Measurements from ENCODE around the gene RND2. TPM values are rescaled to one million over a fixed set of nuclear protein-coding genes. Genes with fewer than 3 reads are reported as not detected.

Gene RND2
- total and polyA plus RNA-seq, 9 of the 15 experiments (the other 6 are each of a cell fraction or from before 2014, with no cell fraction given): 0.15 to 1.9 (median 0.98) TPM

GRCh38 chr17:43042025-43042628 is 17.1 kb downstream of the RND2 start (continued):
- TF ChIP-seq, protein P1, sequence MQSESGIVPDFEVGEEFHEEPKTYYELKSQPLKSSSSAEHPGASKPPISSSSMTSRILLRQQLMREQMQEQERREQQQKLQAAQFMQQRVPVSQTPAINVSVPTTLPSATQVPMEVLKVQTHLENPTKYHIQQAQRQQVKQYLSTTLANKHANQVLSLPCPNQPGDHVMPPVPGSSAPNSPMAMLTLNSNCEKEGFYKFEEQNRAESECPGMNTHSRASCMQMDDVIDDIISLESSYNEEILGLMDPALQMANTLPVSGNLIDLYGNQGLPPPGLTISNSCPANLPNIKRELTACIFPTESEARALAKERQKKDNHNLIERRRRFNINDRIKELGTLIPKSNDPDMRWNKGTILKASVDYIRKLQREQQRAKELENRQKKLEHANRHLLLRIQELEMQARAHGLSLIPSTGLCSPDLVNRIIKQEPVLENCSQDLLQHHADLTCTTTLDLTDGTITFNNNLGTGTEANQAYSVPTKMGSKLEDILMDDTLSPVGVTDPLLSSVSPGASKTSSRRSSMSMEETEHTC (IDR thresholded peaks at IDR 0.05): no peak
- no peak for TF ChIP-seq NFXL1 (CRISPR knock-in tag; IDR thresholded peaks at IDR 0.05)
- no peak for TF ChIP-seq ZNF830 (CRISPR knock-in tag; IDR thresholded peaks at IDR 0.05)
- no peak for TF ChIP-seq ZBTB34 (CRISPR knock-in tag; IDR thresholded peaks at IDR 0.05)
- TF ChIP-seq ZKSCAN3 (CRISPR knock-in tag; IDR thresholded peaks at IDR 0.05): no peak
- TF ChIP-seq TOE1 (IDR thresholded peaks at IDR 0.05; ENCODE audit: borderline replicate concordance): no peak
- no peak for TF ChIP-seq TOE1 (CRISPR knock-in tag; IDR thresholded peaks at IDR 0.05; ENCODE audit: borderline replicate concordance, low read depth)
- TF ChIP-seq CTCF (IDR thresholded peaks at IDR 0.05 in 2 of 3, conservative IDR thresholded peaks at IDR 0.05 in 1 of 3; ENCODE audit: insufficient read depth in 2 of 3, low read depth in 1 of 3, low read length in 3 of 3): peak in 1 of 3 experiments; percentile 18; a peak in 1 of 6 replicates
- TF ChIP-seq CBFA2T3 (IDR thresholded peaks at IDR 0.05): peak; percentile 76
- TF ChIP-seq ZNF232 (CRISPR knock-in tag; IDR thresholded peaks at IDR 0.05): no peak
- TF ChIP-seq MBD2 (IDR thresholded peaks at IDR 0.05; ENCODE audit: borderline replicate concordance, low read depth): no peak
- no peak for TF ChIP-seq JUND (IDR thresholded peaks at IDR 0.05; ENCODE audit: borderline replicate concordance, low read depth, low read length)
- no peak for TF ChIP-seq JUND (tag; IDR thresholded peaks at IDR 0.05; ENCODE audit: borderline replicate concordance, low read depth, low read length)
- no peak for TF ChIP-seq IRF1 (CRISPR knock-in tag; IDR thresholded peaks at IDR 0.05; ENCODE audit: borderline replicate concordance)
- TF ChIP-seq TSC22D4 (tag; IDR thresholded peaks at IDR 0.05): no peak
- TF ChIP-seq MECOM (CRISPR knock-in tag; IDR thresholded peaks at IDR 0.05): no peak
- no peak for TF ChIP-seq ZNF174 (CRISPR knock-in tag; IDR thresholded peaks at IDR 0.05)
- TF ChIP-seq RBM39 (optimal IDR thresholded peaks at IDR 0.05; ENCODE audit: low read depth, low read length): no peak
- TF ChIP-seq, protein P2, sequence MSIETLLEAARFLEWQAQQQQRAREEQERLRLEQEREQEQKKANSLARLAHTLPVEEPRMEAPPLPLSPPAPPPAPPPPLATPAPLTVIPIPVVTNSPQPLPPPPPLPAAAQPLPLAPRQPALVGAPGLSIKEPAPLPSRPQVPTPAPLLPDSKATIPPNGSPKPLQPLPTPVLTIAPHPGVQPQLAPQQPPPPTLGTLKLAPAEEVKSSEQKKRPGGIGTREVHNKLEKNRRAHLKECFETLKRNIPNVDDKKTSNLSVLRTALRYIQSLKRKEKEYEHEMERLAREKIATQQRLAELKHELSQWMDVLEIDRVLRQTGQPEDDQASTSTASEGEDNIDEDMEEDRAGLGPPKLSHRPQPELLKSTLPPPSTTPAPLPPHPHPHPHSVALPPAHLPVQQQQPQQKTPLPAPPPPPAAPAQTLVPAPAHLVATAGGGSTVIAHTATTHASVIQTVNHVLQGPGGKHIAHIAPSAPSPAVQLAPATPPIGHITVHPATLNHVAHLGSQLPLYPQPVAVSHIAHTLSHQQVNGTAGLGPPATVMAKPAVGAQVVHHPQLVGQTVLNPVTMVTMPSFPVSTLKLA (conservative IDR thresholded peaks at IDR 0.05): no peak
- no peak for TF ChIP-seq ZSCAN29 (IDR thresholded peaks at IDR 0.05)
- TF ChIP-seq IFI16 (CRISPR knock-in tag; IDR thresholded peaks at IDR 0.05): no peak
- TF ChIP-seq, protein P3, sequence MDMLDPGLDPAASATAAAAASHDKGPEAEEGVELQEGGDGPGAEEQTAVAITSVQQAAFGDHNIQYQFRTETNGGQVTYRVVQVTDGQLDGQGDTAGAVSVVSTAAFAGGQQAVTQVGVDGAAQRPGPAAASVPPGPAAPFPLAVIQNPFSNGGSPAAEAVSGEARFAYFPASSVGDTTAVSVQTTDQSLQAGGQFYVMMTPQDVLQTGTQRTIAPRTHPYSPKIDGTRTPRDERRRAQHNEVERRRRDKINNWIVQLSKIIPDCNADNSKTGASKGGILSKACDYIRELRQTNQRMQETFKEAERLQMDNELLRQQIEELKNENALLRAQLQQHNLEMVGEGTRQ (CRISPR knock-in tag; IDR thresholded peaks at IDR 0.05): no peak

Data from K562 (cell line).